Stimulated activated effector memory CD8-positive, alpha-beta T cell treated with anti-CD3 and anti-CD28 coated beads, Interleukin-12 subunit alpha, Interleukin-12 subunit beta, amount 100 ng/mL, for 72 hours (primary cell): ENCODE data around the gene IFI44.
A peak's percentile ranks its signal among the peaks of the same experiment; 100 is the strongest.

Experiments used
- ATAC-seq: fragments of 150-1000 bp; cut with Tn5 transposase; 2 replicates; pipeline ENCODE4 v1.10.0; 2021
- DNase-seq, 2 donors: peaks; one replicate each; pipeline ENCODE4 v3.0.0; 2021 to 2022; ENCODE audit warnings: low spot score in 2 of 2
- H3K27ac Mint-ChIP-seq: one replicate; pipeline ENCODE4 v1.8.0; 2022; ENCODE audit warnings: mild to moderate bottlenecking, mixed read lengths
- H3K36me3 Mint-ChIP-seq: one replicate; pipeline ENCODE4 v1.8.0; 2022; ENCODE audit warnings: mild to moderate bottlenecking, mixed read lengths
- H3K4me1 Mint-ChIP-seq: one replicate; pipeline ENCODE4 v1.8.0; 2022; ENCODE audit warnings: mixed read lengths
- H3K4me3 Mint-ChIP-seq: one replicate; pipeline ENCODE4 v1.8.0; 2022; ENCODE audit warnings: mild to moderate bottlenecking, mixed read lengths
- H3K9me3 Mint-ChIP-seq: one replicate; pipeline ENCODE4 v1.8.0; 2022; ENCODE audit warnings: mixed read lengths

Gene IFI44

GRCh38 chr1:78676347-78676982 lies 26.8 kb downstream of the IFI44 start:
- no peaks in the 10 kb centered on the region for H3K36me3 Mint-ChIP-seq
- H3K27ac Mint-ChIP-seq = no peak overlapping the region

GRCh38 chr1:78676993-78677392 lies 27.4 kb downstream of the IFI44 start:
- no peak overlapping the region for H3K4me3 Mint-ChIP-seq

More at GRCh38 chr1:78676347-78676982, 26.8 kb downstream of the IFI44 start:
- H3K4me1 Mint-ChIP-seq = no peaks in the 10 kb centered on the region
- no peaks in the 10 kb centered on the region for H3K9me3 Mint-ChIP-seq
- H3K4me3 Mint-ChIP-seq = no peak overlapping the region
- ATAC-seq (no peak), DNase-seq (peak in 1 of 2 donors; percentile 20)

GRCh38 chr1:78677788-78678187 lies 28.2 kb downstream of the IFI44 start:
- Mint-ChIP-seq H3K27ac (no peak overlapping the region), H3K36me3 (no peaks in the 10 kb centered on the region), H3K4me1 (no peaks in the 10 kb centered on the region), H3K4me3 (no peak overlapping the region), H3K9me3 (no peaks in the 10 kb centered on the region)
- DNase-seq (no peak), ATAC-seq (no peak)

More at GRCh38 chr1:78676993-78677392, 27.4 kb downstream of the IFI44 start:
- Mint-ChIP-seq H3K36me3 (no peaks in the 10 kb centered on the region), H3K4me1 (no peaks in the 10 kb centered on the region), H3K27ac (no peak overlapping the region), H3K9me3 (no peaks in the 10 kb centered on the region)
- DNase-seq (no peak), ATAC-seq (no peak)

- ATAC-seq = no peak
- Mint-ChIP-seq H3K27ac (no peak overlapping the region), H3K36me3 (no peaks in the 10 kb centered on the region), H3K9me3 (no peaks in the 10 kb centered on the region), H3K4me1 (no peaks in the 10 kb centered on the region), H3K4me3 (no peak overlapping the region)
- DNase-seq = no peak
Measured at GRCh38 chr1:78678324-78678723, 28.7 kb downstream of the IFI44 start.

- DNase-seq (no peak), ATAC-seq (no peak)
- Mint-ChIP-seq H3K27ac (no peak overlapping the region), H3K9me3 (no peaks in the 10 kb centered on the region), H3K4me1 (no peaks in the 10 kb centered on the region), H3K4me3 (no peak overlapping the region), H3K36me3 (no peaks in the 10 kb centered on the region)
Measured at GRCh38 chr1:78681265-78681664, 31.6 kb downstream of the IFI44 start.

- no peaks in the 10 kb centered on the region for H3K36me3 Mint-ChIP-seq
- H3K9me3 Mint-ChIP-seq = no peaks in the 10 kb centered on the region
- no peak overlapping the region for H3K4me3 Mint-ChIP-seq
- ATAC-seq (no peak), DNase-seq (no peak)
- no peak overlapping the region for H3K27ac Mint-ChIP-seq
- H3K4me1 Mint-ChIP-seq = no peaks in the 10 kb centered on the region
Measured at GRCh38 chr1:78682496-78682895, 32.9 kb downstream of the IFI44 start.

GRCh38 chr1:78683079-78683478 lies 33.4 kb downstream of the IFI44 start:
- DNase-seq (no peak), ATAC-seq (no peak)
- Mint-ChIP-seq H3K9me3 (no peaks in the 10 kb centered on the region), H3K27ac (no peak overlapping the region), H3K4me1 (no peaks in the 10 kb centered on the region), H3K36me3 (no peaks in the 10 kb centered on the region), H3K4me3 (no peak overlapping the region)

- Mint-ChIP-seq H3K4me1 (no peaks in the 10 kb centered on the region), H3K36me3 (no peaks in the 10 kb centered on the region), H3K4me3 (no peak overlapping the region), H3K9me3 (no peaks in the 10 kb centered on the region), H3K27ac (no peak overlapping the region)
- ATAC-seq (no peak), DNase-seq (no peak)
Measured at GRCh38 chr1:78687315-78687714, 37.7 kb downstream of the IFI44 start.

- Mint-ChIP-seq H3K36me3 (no peaks in the 10 kb centered on the region), H3K27ac (no peak overlapping the region), H3K4me1 (no peaks in the 10 kb centered on the region), H3K9me3 (no peaks in the 10 kb centered on the region), H3K4me3 (no peak overlapping the region)
- ATAC-seq (no peak), DNase-seq (no peak)
Measured at GRCh38 chr1:78687914-78688313, 38.3 kb downstream of the IFI44 start.

GRCh38 chr1:78688697-78689096 lies 39.1 kb downstream of the IFI44 start:
- Mint-ChIP-seq H3K4me3 (no peak overlapping the region), H3K27ac (no peak overlapping the region), H3K4me1 (no peaks in the 10 kb centered on the region), H3K36me3 (no peaks in the 10 kb centered on the region), H3K9me3 (no peaks in the 10 kb centered on the region)
- ATAC-seq = no peak
- DNase-seq = no peak

- no peaks in the 10 kb centered on the region for H3K36me3 Mint-ChIP-seq
- H3K4me3 Mint-ChIP-seq = no peak overlapping the region
- ATAC-seq (no peak), DNase-seq (no peak)
- no peak overlapping the region for H3K27ac Mint-ChIP-seq
- H3K9me3 Mint-ChIP-seq = no peaks in the 10 kb centered on the region
- no peaks in the 10 kb centered on the region for H3K4me1 Mint-ChIP-seq
Measured at GRCh38 chr1:78690516-78690915, 40.9 kb downstream of the IFI44 start.

- Mint-ChIP-seq H3K9me3 (no peaks in the 10 kb centered on the region), H3K4me1 (no peaks in the 10 kb centered on the region), H3K36me3 (no peaks in the 10 kb centered on the region), H3K4me3 (no peak overlapping the region), H3K27ac (no peak overlapping the region)
- no peak for DNase-seq
- peak; percentile 92 for ATAC-seq
Measured at GRCh38 chr1:78691995-78692747, 42.5 kb downstream of the IFI44 start.

- Mint-ChIP-seq H3K27ac (no peak overlapping the region), H3K36me3 (no peaks in the 10 kb centered on the region), H3K4me3 (no peak overlapping the region), H3K4me1 (no peaks in the 10 kb centered on the region), H3K9me3 (peaks cover 9% of the 10 kb centered on the region)
- ATAC-seq (no peak), DNase-seq (no peak)
Measured at GRCh38 chr1:78699813-78700212, 50.2 kb downstream of the IFI44 start.

GRCh38 chr1:78702426-78702825 lies 52.8 kb downstream of the IFI44 start:
- no peak for DNase-seq
- ATAC-seq = peak; percentile 45
- no peaks in the 10 kb centered on the region for H3K36me3 Mint-ChIP-seq
- peaks cover 9% of the 10 kb centered on the region for H3K9me3 Mint-ChIP-seq
- no peak overlapping the region for H3K27ac Mint-ChIP-seq
- H3K4me3 Mint-ChIP-seq = no peak overlapping the region
- no peaks in the 10 kb centered on the region for H3K4me1 Mint-ChIP-seq

GRCh38 chr1:78703806-78704205 lies 54.2 kb downstream of the IFI44 start:
- H3K4me1 Mint-ChIP-seq = no peaks in the 10 kb centered on the region
- ATAC-seq (no peak), DNase-seq (no peak)
- H3K4me3 Mint-ChIP-seq = no peak overlapping the region
- no peaks in the 10 kb centered on the region for H3K36me3 Mint-ChIP-seq
- no peak overlapping the region for H3K27ac Mint-ChIP-seq
- H3K9me3 Mint-ChIP-seq = peaks cover 9% of the 10 kb centered on the region

- no peaks in the 10 kb centered on the region for H3K9me3 Mint-ChIP-seq
- no peak overlapping the region for H3K27ac Mint-ChIP-seq
- no peaks in the 10 kb centered on the region for H3K4me1 Mint-ChIP-seq
- ATAC-seq (no peak), DNase-seq (no peak)
- H3K36me3 Mint-ChIP-seq = no peaks in the 10 kb centered on the region
- H3K4me3 Mint-ChIP-seq = no peak overlapping the region
Measured at GRCh38 chr1:78712467-78713051, 62.9 kb downstream of the IFI44 start.
